LHCN-M2 (cell line): ENCODE measurements around the gene FOXD4L6. TPM values are rescaled to one million over a fixed set of nuclear protein-coding genes. Genes with fewer than 3 reads are reported as not detected.
"Not testable (repeated sequence)": the region's sequence is repeated elsewhere in the genome, so short reads cannot be mapped to it uniquely, and the experiment has no call there.

ENCODE experiments used
- DNase-seq: peaks from one replicate; pipeline ENCODE4 v3.0.0-alpha.2; 2012; ENCODE audit warnings: low read depth
- polyA plus RNA-seq: library from polyadenylated mRNA; unstranded; fragments of >200 nt; gene quantifications from one replicate; pipeline ENCODE4 v1.2.1, GENCODE V29; 2012; ENCODE audit warnings: missing spikeins
- total RNA-seq: library from RNA; depleted of rRNA; stranded (reverse); fragments of >200 nt; gene quantifications from 2 replicates; pipeline ENCODE4 v1.2.3, GENCODE V29; 2014; rRNA removed

The FOXD4L6 gene
- 0.38 TPM in 1 of 2 replicates, not detected in the other for total RNA-seq
- not detected for polyA plus RNA-seq

DNA sequence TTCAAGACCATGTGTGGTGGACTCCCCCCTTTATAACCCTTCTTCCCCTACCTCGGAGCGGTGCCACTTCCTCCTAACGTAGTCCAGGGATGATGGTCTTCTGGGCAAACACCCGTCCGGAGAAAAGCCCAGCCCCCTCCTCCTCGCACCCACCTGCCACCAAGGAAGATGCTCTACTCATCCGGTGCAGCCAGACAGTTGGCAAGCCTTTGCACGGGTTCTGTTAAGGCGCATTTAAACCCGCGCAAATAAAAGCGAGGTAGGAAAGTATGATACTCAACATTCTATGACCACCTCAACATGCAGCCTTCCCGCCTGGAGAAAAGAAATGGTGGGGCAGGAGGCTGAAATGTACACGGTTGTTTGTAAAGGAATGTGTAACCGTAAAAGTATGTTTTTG lies at the start of gene FOXD4L6:
Gene FOXD4L6 (minus strand): TSS at position 101 of the 400 bp plus-strand sequence. CDS start 298 bp downstream, outside the sequence.
- DNase-seq, result not testable (repeated sequence)

DNA sequence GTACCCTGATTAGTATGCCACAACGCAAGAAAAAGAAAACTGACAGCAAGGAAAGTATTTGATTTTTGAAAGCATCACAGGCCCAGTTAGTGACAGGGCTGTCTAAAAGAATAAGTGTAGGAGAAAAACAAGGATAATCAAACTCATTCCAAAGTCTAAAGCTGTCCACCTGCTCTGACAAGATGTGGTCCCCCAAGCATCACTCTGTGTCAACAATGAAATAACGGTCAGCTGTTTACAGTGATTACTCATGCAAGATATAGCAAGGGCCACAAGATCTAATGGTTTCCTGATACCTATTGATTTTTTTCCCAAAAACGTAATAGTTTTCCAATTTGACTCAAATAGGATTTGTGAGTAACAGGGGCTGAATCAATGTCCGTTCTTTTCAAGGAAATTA lies 46.5 kb upstream of the FOXD4L6 start:
- DNase-seq, result peak; percentile 6

DNA sequence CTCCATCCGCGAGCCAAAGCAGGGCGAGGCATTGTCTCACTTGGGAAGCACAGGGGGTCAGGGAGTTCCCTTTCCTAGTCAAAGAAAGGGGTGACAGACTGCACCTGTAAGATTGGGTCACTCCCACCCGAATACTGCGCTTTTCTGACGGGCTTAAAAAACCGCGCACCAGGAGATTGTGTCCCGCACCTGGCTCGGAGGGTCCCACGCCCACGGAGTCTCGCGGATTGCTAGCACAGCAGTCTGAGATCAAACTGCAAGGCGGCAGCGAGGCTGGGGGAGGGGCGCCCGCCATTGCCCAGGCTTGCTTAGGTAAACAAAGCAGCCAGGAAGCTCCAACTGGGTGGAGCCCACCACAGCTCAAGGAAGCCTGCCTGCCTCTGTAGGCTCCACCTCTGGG lies 21.6 kb upstream of the FOXD4L6 start:
- not testable (repeated sequence) for DNase-seq

DNA sequence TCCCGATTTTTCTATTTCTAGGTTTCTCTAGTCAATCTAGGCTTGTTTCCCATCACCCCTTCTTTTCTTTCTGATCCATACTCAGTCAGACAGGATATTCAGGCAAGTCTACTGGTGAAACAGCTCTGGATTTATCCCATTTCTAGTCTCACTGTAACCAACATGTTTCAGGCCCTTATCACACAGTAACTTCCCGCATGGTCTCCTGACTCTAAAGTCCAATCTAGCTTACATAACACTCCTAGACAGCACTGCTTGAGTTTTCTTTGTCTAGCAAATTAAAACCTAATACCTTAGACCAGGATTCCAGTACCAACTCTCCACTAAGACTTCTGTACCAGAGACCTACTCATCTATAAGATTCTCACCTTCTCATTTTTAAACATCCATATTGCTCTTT lies 13.4 kb upstream of the FOXD4L6 start:
- DNase-seq, result not testable (repeated sequence)

DNA sequence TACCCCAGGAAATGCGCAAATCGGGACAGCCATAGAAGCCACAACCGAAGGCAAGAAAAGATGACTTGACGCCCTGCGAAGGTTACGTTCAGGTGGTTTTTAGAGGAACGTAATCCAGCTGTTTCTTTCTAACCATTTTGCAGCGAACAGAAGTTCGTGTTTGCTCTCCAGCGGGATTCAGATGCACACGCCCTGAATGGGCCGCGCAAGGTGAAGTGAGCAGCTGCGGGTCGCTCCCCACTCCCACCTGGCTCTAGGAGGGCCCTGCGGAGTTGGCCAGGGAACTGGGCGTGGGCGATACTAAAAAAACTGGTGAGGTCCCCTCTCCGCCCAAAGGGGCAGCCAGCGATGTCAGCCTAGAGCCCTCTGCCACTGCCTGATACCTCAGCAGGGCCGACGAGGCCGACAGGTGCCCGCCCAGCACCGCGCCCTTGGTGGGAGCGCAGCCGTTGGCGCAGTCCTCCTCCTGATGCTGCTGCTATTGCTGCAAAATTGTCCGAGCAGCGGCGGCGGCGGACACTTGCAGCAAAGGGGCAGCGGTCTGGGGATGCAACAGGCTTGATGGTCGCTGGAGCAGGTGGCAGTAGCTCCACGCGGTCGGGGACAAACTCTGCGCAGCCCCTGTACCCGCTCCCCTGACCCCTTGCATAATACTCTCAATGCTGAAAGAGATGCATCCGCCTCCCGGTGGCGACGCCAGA lies 1.6 kb downstream of the FOXD4L6 start:
- DNase-seq, result not testable (repeated sequence)

DNA sequence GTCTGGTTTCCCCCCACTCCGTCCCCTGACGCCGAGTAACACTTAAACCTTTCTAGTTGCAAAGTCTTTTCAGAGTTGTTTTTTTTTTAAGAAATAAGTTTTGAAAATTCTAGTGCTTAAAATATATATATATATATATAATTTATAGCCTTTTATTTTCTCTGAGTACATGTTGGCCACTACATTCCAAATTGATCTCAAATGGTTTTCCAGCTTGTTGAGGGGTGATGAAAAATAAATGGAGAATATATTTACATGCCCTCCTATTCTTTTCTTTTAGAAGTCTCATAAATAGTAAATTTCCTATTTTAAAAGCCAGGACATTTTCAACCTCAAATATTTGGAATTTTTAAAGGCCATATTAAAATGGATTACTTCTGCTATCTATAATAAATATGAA lies 2.5 kb downstream of the FOXD4L6 start:
- DNase-seq, result not testable (repeated sequence)

DNA sequence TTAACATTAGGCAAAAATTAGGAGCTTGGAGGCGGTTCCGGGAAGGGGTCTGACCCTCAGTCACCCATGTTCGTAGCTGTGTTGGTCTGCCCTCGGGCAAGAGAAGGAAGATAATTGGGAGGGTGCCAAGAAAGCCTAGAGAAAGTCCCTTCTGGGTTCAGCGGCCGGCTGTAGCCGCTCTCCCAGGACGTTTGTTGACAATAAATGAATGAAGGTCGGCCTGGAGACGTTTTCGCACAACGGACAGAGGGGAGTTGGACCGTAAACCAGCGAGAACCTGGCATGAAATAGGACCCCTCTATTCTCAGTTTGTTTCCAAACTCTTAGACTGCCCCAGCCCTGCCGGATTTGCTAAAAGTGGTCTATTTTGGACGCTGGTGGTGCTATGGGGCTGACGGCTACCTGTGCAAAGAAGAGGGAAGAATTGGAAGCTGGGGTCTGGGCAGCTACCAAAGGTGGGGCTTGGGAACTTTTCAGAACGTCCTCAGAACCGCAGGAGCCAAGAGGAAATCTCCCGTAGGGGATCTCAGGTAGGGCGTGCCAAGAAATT lies 3.3 kb downstream of the FOXD4L6 start:
- DNase-seq, result not testable (repeated sequence)

DNA sequence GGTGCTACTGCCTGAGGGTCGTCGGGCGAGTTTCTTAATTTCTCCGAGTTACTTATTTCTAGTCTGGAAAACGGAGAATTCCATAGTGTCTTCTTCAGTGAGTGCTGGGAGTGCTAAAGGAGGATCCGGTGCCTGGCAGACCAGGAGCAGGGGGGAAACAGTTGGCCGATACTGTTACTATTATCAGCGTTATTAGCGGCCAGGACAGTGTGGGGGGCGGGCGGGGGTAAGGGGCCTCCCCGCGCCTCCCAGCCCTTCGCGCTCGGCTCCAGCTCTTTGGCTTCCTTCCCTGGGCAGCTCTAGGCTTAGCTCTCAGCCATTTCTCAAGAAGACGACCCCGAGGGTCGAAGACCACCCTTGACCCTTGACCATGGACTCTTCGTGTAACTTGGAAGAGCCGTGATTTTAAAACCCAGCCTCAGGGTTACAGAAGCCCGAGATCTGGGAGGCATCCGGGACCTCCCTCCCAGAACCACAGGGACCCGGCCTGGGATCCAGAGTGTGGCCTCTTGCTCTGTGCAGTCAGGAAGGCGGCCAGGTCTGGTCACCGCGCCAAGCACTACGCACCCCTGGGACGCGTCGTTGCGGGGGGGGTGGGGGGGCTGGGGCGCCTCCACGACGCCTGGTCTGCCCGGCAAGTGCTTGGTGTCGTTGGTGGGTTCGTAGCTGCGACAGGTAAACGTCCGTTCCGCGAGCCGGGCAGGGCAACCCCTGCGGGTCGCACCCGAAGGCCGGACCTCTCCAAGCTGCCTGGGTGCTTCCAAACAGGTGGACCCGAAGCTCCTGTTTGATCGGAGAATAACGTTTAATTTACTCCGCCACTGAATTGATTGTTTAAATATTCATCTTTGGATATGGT lies 4.0 kb downstream of the FOXD4L6 start:
- not testable (repeated sequence) for DNase-seq

DNA sequence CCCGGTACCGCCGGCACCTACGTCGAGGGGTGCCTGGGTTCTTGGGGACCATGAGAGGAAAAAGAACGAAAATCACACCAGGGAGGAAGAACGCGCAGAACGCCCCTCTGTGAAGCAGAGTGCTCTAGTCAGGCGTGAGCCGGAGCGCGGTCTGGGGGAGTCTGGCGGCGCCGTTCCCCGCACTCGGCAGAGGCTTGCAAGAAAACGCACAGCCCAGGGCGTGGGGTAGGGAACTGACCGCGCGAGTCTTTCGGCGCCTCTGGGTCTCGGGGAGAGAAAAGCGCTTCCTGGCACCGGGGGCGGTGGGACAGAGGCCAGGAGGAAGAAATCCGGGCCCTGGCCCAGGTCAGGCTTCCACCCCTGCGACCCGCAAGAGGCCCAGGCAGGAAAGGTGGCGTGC lies 4.7 kb downstream of the FOXD4L6 start:
- not testable (repeated sequence) for DNase-seq

DNA sequence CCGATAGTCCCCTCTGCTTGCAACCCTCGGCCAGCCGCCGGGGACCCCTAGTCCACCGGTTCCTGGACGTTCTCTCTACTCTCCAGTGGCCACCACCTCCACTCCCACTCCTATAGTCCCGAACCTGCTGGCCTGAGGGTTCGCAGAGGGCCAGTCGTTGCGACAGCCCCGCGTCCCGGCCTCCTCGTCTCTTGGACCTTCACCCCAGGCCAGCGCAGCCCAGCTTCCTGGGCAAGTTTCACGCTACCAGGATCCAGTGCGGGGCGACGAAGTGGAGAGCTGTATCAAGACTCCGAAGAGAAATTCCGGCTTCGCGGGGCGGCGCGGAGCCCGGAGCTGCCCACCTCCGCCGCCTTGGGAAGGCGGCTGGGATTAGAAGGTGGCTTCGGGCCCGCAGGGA lies 5.1 kb downstream of the FOXD4L6 start:
- DNase-seq, result not testable (repeated sequence)

DNA sequence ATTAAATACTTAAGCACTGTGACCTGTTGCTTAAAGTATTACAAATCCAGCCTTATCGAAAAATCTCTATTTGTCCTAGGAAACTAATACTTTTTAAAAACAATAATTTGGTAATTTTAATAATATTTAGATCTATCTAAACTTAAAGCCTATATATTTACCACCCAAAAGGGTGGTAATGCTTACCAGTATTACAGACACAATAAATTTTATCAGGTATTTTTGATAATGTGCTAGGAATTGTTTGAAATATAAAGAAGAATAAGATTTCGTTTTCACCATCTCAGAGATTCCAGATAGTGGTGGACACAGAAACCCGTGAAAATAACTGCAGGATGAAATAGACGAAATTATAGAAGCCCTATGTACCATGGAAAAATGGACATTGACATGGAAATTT lies 7.8 kb downstream of the FOXD4L6 start:
- not testable (repeated sequence) for DNase-seq

DNA sequence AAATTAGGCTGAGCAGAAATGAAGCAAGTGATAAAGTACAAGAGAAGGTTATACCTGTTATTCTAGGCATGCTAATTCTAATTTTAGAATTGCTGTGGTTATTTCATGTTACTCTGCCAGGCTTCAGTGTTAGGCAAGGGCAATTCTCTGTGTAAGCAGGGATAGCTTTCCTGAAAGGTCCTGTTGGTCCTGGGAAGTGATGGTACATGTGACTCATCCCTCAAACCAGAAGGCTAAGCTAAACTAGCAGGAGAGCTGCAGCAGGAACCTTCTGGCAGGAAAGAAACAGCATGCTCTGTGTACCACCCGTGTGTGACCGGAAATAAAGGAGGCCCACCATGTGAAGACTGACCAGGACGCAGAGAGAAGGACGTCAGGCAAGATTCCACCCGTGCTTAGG lies 8.8 kb downstream of the FOXD4L6 start:
- DNase-seq, result not testable (repeated sequence)

DNA sequence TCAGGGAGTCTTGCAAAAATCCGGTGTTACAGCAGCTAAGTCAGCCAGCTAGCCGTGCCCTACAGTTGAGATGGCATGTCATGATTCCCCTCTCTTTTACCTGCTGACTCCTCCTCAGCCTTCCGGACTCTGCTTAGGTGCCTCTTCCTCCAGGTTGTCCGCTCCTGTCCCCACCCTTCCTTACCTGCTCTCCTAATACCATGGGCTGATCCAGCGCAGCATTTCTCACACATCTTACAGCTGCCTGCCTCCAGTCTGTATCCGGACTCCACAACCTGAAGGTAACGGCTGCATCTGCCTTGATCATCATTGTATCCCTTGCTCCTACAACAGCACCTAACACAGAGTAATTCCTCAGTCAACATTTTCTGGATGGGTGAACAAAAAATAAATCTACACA lies 9.2 kb downstream of the FOXD4L6 start:
- DNase-seq, result not testable (repeated sequence)

DNA sequence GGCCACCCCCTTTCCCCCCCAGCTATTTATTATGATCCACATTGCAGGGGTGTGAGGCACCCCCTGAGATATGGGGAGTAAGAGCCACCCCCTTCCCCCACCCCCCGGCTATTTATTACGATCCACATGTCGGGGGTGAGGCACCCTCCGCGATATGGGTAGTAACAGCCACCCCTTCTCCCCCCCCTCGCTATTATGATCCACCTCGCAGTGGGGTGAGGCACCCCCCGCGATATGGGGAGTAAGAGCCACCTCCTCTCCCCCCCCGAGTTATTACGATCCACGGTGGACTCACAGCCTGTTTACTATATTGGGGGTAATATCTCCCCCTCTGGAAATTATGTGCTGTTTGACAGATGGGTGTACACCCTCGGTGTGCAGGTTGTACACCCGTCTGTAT lies 15.1 kb downstream of the FOXD4L6 start:
- not testable (repeated sequence) for DNase-seq

DNA sequence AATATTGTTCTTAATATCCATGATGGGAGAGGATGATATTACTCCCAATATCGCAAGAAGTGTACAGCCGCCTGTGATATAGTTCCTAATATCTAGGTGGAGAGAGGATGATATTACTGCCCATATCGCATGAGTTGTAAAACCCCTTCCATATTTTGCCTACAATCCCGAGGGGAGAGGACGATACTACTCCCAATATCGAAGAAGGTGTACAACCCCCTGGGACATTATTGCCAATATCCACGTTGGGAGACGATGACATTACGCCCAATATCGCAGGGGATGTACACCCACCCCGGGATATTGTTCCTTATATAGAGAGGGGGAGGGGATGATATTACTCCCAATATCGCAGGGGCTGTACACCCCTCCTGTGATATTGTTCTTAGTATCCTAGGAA lies 17.1 kb downstream of the FOXD4L6 start:
- not testable (repeated sequence) for DNase-seq

DNA sequence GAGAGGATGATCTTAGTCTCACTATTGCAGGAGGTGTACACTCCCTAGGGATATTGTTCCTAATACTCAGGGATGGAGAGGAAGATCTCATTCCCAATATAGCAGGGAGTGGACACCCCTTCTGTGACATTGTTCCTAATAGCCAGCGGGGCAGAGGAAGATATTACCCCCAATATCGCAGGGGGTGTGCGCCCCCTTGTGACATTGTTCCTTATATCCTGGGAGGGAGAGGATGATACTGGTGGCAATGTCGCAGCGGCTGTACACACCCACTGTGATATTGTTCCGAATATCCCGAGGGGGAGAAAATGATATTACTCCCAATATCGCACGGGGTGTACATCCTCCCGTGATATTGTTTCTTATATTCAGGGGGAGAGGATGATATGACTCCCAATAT lies 17.6 kb downstream of the FOXD4L6 start:
- peak; percentile 10 for DNase-seq

DNA sequence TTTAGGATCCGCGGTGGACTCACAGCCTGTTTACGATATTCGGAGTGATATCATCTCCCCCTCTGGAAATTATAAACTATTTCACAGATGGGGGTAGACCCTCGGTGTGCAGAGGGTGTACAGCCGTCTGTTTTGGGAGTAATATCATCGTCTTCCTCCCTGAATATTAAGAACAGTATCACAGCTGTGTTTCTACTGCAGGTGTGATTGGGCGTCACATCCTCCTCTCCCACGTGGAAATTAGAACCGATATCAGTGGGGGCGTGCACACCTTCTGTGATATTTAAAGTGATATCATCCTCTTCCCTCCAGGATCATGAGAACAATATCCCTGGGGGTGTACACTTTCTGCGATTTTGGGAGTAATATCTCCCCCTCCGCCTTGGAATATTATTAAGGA lies 19.2 kb downstream of the FOXD4L6 start:
- DNase-seq, result not testable (repeated sequence)

DNA sequence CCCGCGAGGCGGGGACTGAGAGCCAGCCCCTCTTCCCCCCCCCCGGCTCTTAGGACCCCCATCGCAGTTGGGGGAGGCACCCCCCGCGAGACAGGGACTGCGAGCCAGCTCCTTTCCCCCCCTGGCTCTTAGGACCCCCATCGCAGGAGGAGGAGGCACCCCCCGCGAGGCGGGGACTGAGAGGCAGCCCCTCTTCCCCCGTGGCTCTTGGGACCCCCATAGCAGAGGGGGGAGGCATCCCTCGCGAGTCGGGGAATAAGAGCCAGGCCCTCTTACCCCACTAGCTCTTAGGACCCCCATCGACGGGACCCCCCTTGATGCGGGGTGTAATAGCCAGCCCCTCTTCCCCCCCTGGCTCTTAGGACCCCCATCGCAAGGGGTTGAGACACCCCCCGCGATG lies 19.7 kb downstream of the FOXD4L6 start:
- not testable (repeated sequence) for DNase-seq

DNA sequence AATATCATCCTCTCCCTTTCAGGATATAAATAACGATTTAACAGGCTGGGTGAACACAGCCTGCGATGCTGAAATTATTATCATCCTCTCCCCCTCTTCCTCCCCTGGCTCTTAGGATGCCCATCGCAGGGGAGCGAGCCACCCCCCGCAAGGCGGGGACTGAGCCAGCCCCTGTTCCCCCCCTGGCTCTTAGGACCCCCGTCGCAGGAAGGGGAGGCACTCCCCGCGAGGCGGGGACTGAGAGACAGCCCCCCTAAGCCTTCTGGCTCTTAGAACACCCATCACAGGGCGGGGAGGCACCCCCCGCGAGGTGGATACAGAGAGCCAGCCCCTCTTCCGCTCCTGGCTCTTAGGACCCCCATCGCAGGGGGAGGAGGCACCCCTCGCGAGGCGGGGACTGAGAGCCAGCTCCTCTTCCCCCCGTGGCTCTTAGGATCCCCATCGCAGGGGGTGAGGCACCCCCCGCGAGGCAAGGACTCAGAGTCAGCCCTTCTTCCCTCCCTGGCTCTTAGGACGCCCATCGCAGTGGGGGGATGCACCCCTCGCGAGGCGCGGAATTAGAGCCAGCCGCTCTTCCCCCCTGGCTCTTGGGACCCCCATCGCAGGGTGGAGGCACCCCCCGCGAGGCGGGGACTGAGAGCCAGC lies 21.9 kb downstream of the FOXD4L6 start:
- not testable (repeated sequence) for DNase-seq

DNA sequence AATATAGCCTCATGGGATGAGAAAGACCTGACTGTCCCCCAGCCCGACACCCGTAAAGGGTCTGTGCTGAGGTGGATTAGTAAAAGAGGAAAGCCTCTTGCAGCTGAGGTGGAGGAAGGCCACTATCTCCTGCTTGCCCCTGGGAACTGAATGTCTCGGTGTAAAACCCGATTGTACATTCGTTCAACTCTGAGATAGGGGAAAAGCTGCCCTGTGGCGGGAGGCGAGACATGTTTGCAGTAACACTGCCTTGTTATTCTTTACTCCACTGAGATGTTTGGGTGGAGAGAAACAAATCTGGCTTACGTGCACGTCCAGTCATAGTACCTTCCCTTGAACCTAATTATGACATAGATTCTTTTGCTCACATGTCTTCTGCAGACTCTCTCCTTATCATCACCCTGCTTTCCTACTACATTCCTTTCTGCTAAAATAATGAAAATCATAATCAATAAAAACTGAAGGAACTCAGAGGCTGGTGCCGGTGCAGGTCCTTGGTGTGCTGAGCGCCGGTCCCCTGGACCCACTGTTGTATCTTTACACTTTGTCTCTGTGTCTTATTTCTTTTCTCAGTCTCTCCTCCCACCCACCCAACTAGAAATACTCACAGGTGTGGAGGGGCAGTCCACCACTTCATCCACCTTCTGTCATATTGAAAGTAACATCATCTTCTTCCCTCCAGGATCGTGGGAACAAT lies 22.8 kb downstream of the FOXD4L6 start:
- not testable (repeated sequence) for DNase-seq

DNA sequence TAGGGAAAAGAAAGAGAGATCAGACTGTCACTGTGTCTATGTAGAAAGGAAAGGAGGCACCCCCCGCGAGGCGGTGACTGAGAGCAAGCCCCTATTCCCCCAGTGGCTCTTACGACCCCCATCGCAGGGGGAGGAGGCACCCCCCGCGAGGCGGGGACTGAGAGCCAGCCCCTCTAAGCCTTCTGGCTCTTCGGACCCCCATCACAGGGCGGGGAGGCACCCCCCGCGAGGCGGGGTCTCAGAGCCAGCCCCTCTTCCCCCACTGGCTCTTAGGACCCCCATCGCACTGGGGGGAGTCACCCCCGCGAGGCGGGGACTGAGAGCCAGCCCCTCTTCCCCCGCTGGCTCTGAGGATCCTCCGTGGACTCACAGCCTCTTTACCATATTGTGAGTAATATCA lies 23.9 kb downstream of the FOXD4L6 start:
- not testable (repeated sequence) for DNase-seq
